Mammary epithelial cell (primary cell): ENCODE data around the gene NMNAT2.

Experiments
- EZH2 ChIP-seq: IDR thresholded peaks from 2 replicates; pipeline ENCODE4 v1.6.1; 2012; ENCODE audit warnings: low read length, inconsistent platforms, borderline replicate concordance
- TF ChIP-seq, protein P1 (sequence below), 2 donors: IDR thresholded peaks in 1 of 2; conservative IDR thresholded peaks in 1 of 2; 2 replicates each; pipeline ENCODE4 v1.5.1; 2011 to 2012; ENCODE audit warnings: inconsistent platforms in 2 of 2, low read length in 2 of 2, mild to moderate bottlenecking in 2 of 2, control low read depth in 1 of 2, low read depth in 1 of 2; ENCODE audit not compliant: insufficient read depth in 1 of 2; ENCODE audit errors: extremely low read depth in 1 of 2

DNA sequence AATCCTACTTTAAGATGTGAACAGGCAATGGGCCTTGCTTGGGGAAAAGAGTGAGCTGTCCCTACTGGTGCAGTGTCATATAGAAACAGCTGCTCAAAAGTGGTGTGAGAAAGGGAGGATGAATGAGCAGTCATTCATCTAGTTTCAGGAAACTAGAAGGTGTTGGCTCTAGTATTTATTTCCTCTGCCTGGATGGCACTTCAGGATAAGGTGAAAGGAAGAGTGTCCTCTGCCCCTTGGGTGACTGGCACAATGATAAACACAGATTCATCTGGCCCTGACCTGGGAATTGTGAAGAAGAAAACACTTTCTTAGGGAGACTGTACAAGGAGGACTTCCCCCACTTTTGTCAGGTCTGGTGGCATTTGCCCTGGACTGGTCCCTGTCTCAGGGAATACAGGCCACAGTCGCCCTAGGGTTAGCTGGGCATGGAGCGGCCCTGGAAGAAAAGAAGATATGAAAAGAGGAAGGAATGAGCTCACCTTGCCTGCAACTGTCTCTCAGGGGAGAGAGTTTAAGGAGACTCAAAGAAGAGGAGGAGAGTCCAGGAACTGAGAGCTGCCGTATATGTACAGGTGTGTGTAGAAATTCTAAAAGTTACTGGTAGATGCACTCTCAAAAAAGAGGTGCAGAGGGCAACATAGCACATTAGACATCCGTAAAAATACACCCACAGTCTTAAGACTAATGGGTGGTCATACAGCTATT lies 13.8 kb upstream of the NMNAT2 start:
- TF ChIP-seq EZH2: no peak
- TF ChIP-seq, protein P1, sequence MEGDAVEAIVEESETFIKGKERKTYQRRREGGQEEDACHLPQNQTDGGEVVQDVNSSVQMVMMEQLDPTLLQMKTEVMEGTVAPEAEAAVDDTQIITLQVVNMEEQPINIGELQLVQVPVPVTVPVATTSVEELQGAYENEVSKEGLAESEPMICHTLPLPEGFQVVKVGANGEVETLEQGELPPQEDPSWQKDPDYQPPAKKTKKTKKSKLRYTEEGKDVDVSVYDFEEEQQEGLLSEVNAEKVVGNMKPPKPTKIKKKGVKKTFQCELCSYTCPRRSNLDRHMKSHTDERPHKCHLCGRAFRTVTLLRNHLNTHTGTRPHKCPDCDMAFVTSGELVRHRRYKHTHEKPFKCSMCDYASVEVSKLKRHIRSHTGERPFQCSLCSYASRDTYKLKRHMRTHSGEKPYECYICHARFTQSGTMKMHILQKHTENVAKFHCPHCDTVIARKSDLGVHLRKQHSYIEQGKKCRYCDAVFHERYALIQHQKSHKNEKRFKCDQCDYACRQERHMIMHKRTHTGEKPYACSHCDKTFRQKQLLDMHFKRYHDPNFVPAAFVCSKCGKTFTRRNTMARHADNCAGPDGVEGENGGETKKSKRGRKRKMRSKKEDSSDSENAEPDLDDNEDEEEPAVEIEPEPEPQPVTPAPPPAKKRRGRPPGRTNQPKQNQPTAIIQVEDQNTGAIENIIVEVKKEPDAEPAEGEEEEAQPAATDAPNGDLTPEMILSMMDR (conservative IDR thresholded peaks at IDR 0.05 in 1 of 2, IDR thresholded peaks at IDR 0.05 in 1 of 2; ENCODE audit: extremely low read depth in 1 of 2, insufficient read depth in 1 of 2, low read depth in 1 of 2, low read length in 2 of 2): no peak
